GM12875 (cell line): ENCODE data around the gene XXYLT1.

Source experiments
- H3K4me3 ChIP-seq: one replicate; pipeline ENCODE4 v1.5.1; 2011; ENCODE audit warnings: low read depth, low read length, control low read depth
- CTCF ChIP-seq: IDR thresholded peaks from 2 replicates; pipeline ENCODE4 v1.5.1; 2011; ENCODE audit warnings: low read depth, mild to moderate bottlenecking, control low read depth, inconsistent platforms, low read length, moderate library complexity, borderline replicate concordance; ENCODE audit not compliant: insufficient read depth

The XXYLT1 gene

GRCh38 chr3:195143221-195143620 is 127.7 kb downstream of the XXYLT1 start:
- TF ChIP-seq CTCF, result no peak
- H3K4me3 ChIP-seq, result no peak overlapping the region

GRCh38 chr3:195142519-195142918 is 128.4 kb downstream of the XXYLT1 start:
- no peak for TF ChIP-seq CTCF
- H3K4me3 ChIP-seq, result no peak overlapping the region

- no peak for TF ChIP-seq CTCF
- no peak overlapping the region for H3K4me3 ChIP-seq
These were observed 129.9 kb downstream of the XXYLT1 start for GRCh38 chr3:195140816-195141793.

GRCh38 chr3:195140410-195140809 is 130.5 kb downstream of the XXYLT1 start:
- TF ChIP-seq CTCF, result no peak

GRCh38 chr3:195139876-195140240 is 131.1 kb downstream of the XXYLT1 start:
- H3K4me3 ChIP-seq, result no peak overlapping the region
- TF ChIP-seq CTCF, result no peak

More at GRCh38 chr3:195140410-195140809, 130.5 kb downstream of the XXYLT1 start:
- no peak overlapping the region for H3K4me3 ChIP-seq

GRCh38 chr3:195139091-195139875 is 131.7 kb downstream of the XXYLT1 start:
- no peak for TF ChIP-seq CTCF

More at GRCh38 chr3:195139091-195139875, 131.7 kb downstream of the XXYLT1 start:
- no peak overlapping the region for H3K4me3 ChIP-seq
